GM12878 (cell line): ENCODE data around the gene ITPRIP. TPM values are rescaled to one million over a fixed set of nuclear protein-coding genes. Genes with fewer than 3 reads are reported as not detected.

Experiments used
- ATAC-seq: fragments of 200-7000 bp; cut with Tn5 transposase; 3 replicates; pipeline ENCODE4 v1.9.1; 2020; ENCODE audit warnings: mild to moderate bottlenecking, moderate library complexity
- BruUV-seq: library from RNA; stranded (reverse); fragments of 400-500 nt; replicated peaks from 2 replicates; lab custom pipeline; 2021; lab: Mats Ljungman, UMichigan
- CTCF ChIA-PET: fragments of 300-600 bp; sonication (Branson Sonifier 250); formaldehyde crosslinking; extraction: SDS; loops from one replicate; lab custom pipeline; 2021; ENCODE audit warnings: inconsistent platforms; lab: Yijun Ruan, JAX
- POLR2A ChIA-PET: fragments of 350-600 bp; formaldehyde crosslinking; extraction: SDS; loops from one replicate; lab custom pipeline; 2021; ENCODE audit warnings: inconsistent platforms; lab: Charles Lee
- RAD21 ChIA-PET: fragments of 300-600 bp; sonication (Branson Sonifier 250); formaldehyde crosslinking; loops from one replicate; lab custom pipeline; 2023; ENCODE audit warnings: antibody characterized with exemption; ENCODE audit not compliant: unreplicated experiment; lab: Charles Lee
- SMC1A ChIA-PET: fragments of 300-600 bp; sonication (Branson Sonifier 250); formaldehyde crosslinking; loops from one replicate; lab custom pipeline; 2023; ENCODE audit not compliant: unreplicated experiment, uncharacterized antibody; lab: Charles Lee
- DNase-seq: peaks from one replicate; pipeline ENCODE4 v3.0.0-alpha.2; 2011; ENCODE audit warnings: low read depth, low spot score
- FAIRE-seq: peaks from 3 replicates; lab custom pipeline; 2011; peaks lifted over from hg19 to GRCh38; lab: Jason Lieb, UNC
- H2AFZ ChIP-seq: 2 replicates; pipeline ENCODE4 v1.6.0; 2011; ENCODE audit warnings: low read depth, low read length, control low read depth; ENCODE audit not compliant: control insufficient read depth
- H3K27ac ChIP-seq: 2 replicates; pipeline ENCODE4 v1.5.1; 2011; ENCODE audit warnings: control low read depth; ENCODE audit not compliant: control insufficient read depth, insufficient read depth
- H3K27me3 ChIP-seq, 2 experiments: replicated peaks in 1 of 2; 2 replicates each; pipeline versions ENCODE4 v1.6.0 to v1.6.1; 2011; ENCODE audit warnings: low read length in 1 of 2; ENCODE audit not compliant: control insufficient read depth in 2 of 2, insufficient read depth in 2 of 2
- H3K36me3 ChIP-seq, 2 experiments: 2 replicates each; pipeline ENCODE4 v1.5.1; 2011; ENCODE audit warnings: low read length in 1 of 2; ENCODE audit not compliant: control insufficient read depth in 2 of 2, insufficient read depth in 2 of 2
- H3K4me1 ChIP-seq: 2 replicates; pipeline ENCODE4 v1.6.1; 2011; ENCODE audit warnings: mild to moderate bottlenecking, low read length, moderate library complexity, mixed read lengths; ENCODE audit not compliant: control insufficient read depth, insufficient read depth
- H3K4me2 ChIP-seq: 2 replicates; pipeline ENCODE4 v1.6.0; 2011; ENCODE audit warnings: control low read depth; ENCODE audit not compliant: control insufficient read depth, insufficient read depth
- H3K4me3 ChIP-seq: fragments of 200-600 bp; sonication (generic); 2 replicates; pipeline ENCODE4 v1.5.1; 2016
- H3K79me2 ChIP-seq: 2 replicates; pipeline ENCODE4 v1.6.0; 2011; ENCODE audit warnings: low read length; ENCODE audit not compliant: control insufficient read depth, insufficient read depth
- H3K9ac ChIP-seq: 2 replicates; pipeline ENCODE4 v1.8.0; 2011; ENCODE audit warnings: low read length, control low read depth, mixed read lengths; ENCODE audit not compliant: control insufficient read depth, insufficient read depth
- H3K9me3 ChIP-seq: replicated peaks from 3 replicates; pipeline ENCODE4 v1.5.1; 2011; ENCODE audit warnings: mild to moderate bottlenecking, low read length; ENCODE audit not compliant: control insufficient read depth, insufficient read depth
- H4K20me1 ChIP-seq: 2 replicates; pipeline ENCODE4 v1.6.0; 2011; ENCODE audit not compliant: control insufficient read depth, insufficient read depth
- BRCA1 ChIP-seq: IDR thresholded peaks from 2 replicates; pipeline ENCODE4 v1.6.1; 2011; ENCODE audit warnings: low read depth, low read length, improper control_type of control experiment
- CREM ChIP-seq: IDR thresholded peaks from 2 replicates; pipeline ENCODE4 v1.6.1; 2014; ENCODE audit warnings: antibody characterized with exemption, low read depth
- EED ChIP-seq: sonication (generic); IDR thresholded peaks from 2 replicates; pipeline ENCODE4 v1.6.1; 2016; ENCODE audit warnings: antibody characterized with exemption, low read depth
- HDAC2 ChIP-seq: fragments of 200-600 bp; sonication (generic); IDR thresholded peaks from 2 replicates; pipeline ENCODE4 v1.6.1; 2017
- IRF4 ChIP-seq: IDR thresholded peaks from 2 replicates; pipeline ENCODE4 v1.6.1; 2011; ENCODE audit warnings: low read depth, low read length
- MYC ChIP-seq: IDR thresholded peaks from 2 replicates; pipeline ENCODE4 v1.6.1; 2011; ENCODE audit warnings: mild to moderate bottlenecking, low read length, moderate library complexity, inconsistent platforms; ENCODE audit not compliant: insufficient read depth, insufficient replicate concordance, insufficient read length, severe bottlenecking
- SIN3A ChIP-seq: IDR thresholded peaks from 2 replicates; pipeline ENCODE4 v1.6.1; 2012; ENCODE audit warnings: low read depth, low read length, improper control_type of control experiment
- SREBF2 ChIP-seq: IDR thresholded peaks from 2 replicates; pipeline ENCODE4 v1.6.1; 2012; ENCODE audit warnings: mild to moderate bottlenecking, low read length
- TCF3 ChIP-seq: IDR thresholded peaks from 2 replicates; pipeline ENCODE4 v1.6.1; 2012; ENCODE audit warnings: low read depth, mild to moderate bottlenecking, low read length, borderline replicate concordance; ENCODE audit not compliant: insufficient read depth
- WRNIP1 ChIP-seq: IDR thresholded peaks from 2 replicates; pipeline ENCODE4 v1.6.1; 2011; ENCODE audit warnings: low read depth, low read length, improper control_type of control experiment, borderline replicate concordance
- ZNF24 ChIP-seq: fragments of 450-650 bp; IDR thresholded peaks from 2 replicates; pipeline ENCODE4 v1.6.1; 2017; ENCODE audit warnings: antibody characterized with exemption, mild to moderate bottlenecking
- WGBS: methylation state at CpG from one replicate; pipeline ENCODE4 v1.1.6; 2016; ENCODE audit warnings: low lambda C conversion rate; ENCODE audit not compliant: insufficient replicate concordance, insufficient coverage; ENCODE audit errors: missing lambda C conversion rate; 5-methylcytosine and 5-hydroxymethylcytosine counted together
- in situ Hi-C: fragments of 300-500 bp; cut with MboI; formaldehyde crosslinking; loops from 9 replicates; pipeline ENCODE4 v1.14.3; 2018; ENCODE audit warnings: mixed read lengths
- intact Hi-C: fragments of 100-400 bp; cut with micrococcal nuclease; formaldehyde crosslinking; loops from one replicate; pipeline ENCODE4 v1.14.2; 2022; ENCODE audit not compliant: unreplicated experiment
- polyA plus RNA-seq, 11 experiments: library from polyadenylated mRNA; depleted of rRNA in 4 of 11; unstranded in 6 of 11; stranded (reverse) in 5 of 11; fragments of >200 nt; fragmentation: Nextera tagmentation in 4 of 11; fragmentation: Illumina TruSeq in 1 of 11; extraction: Ambion mirVana in 4 of 11; extraction: Trizol in 1 of 11; gene quantifications; 1 replicate in 1 of 11; 2 replicates in 10 of 11; pipeline versions ENCODE4 v1.2.1 to v1.2.3, GENCODE V29; 2011 to 2016; ENCODE audit warnings: inconsistent platforms in 2 of 11, missing spikeins in 2 of 11, low read depth in 1 of 11
- total RNA-seq, 4 experiments: library from RNA; depleted of rRNA in 3 of 4; stranded (reverse); fragments of >200 nt in 3 of 4; fragmentation: Illumina TruSeq in 1 of 4; extraction: Trizol in 1 of 4; gene quantifications; 2 replicates each; pipeline versions ENCODE4 v1.2.1 to v1.2.3, GENCODE V29; 2013 to 2021
- TF ChIP-seq, protein P1 (sequence below): IDR thresholded peaks from 2 replicates; pipeline ENCODE4 v1.6.1; 2012; ENCODE audit warnings: low read depth, low read length, improper control_type of control experiment
- TF ChIP-seq, protein P2 (sequence below): fragments of 450-650 bp; IDR thresholded peaks from 2 replicates; pipeline ENCODE4 v1.6.1; 2017; ENCODE audit warnings: mild to moderate bottlenecking, low read depth, inconsistent platforms; ENCODE audit not compliant: poor library complexity, severe bottlenecking

ITPRIP gene
- total and polyA plus RNA-seq, 10 of the 15 experiments (the other 5 are each of a cell fraction or from before 2014, with no cell fraction given), result 0.82 to 10.4 (median 5.9) TPM

- WGBS, result 36% methylated on average over 7 of the region's 7 CpGs
- Histone ChIP-seq H2AFZ (no peak overlapping the region), H3K27ac (no peak overlapping the region; the same call in 1 of the 2 replicates), H3K9me3 (no peaks in the 10 kb centered on the region), H3K4me2 (peak overlapping the region; percentile 12; the same call in 1 of the 2 replicates), H3K36me3 (peaks cover 4 to 10% of the 10 kb centered on the region in 2 experiments; a peak in 3 of 4 replicates), H3K4me3 (no peak overlapping the region; the same call in 1 of the 2 replicates), H3K9ac (no peak overlapping the region), H3K4me1 (peaks cover 30% of the 10 kb centered on the region), H4K20me1 (0 out of 2 replicates have a peak, but pooled peaks cover 8% of the 10 kb centered on the region), H3K79me2 (peaks cover 22% of the 10 kb centered on the region), H3K27me3 (no peaks in the 10 kb centered on the region)
- no peak for TF ChIP-seq IRF4
- no peak for TF ChIP-seq MYC
- no peak for TF ChIP-seq SREBF2
- TF ChIP-seq, protein P1, sequence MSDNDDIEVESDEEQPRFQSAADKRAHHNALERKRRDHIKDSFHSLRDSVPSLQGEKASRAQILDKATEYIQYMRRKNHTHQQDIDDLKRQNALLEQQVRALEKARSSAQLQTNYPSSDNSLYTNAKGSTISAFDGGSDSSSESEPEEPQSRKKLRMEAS, result no peak
- no peak for TF ChIP-seq TCF3
- no peak for TF ChIP-seq HDAC2
- TF ChIP-seq WRNIP1, result no peak
- TF ChIP-seq ZNF24, result no peak
- TF ChIP-seq CREM, result no peak
- no peak for TF ChIP-seq BRCA1
- no peak for TF ChIP-seq EED
- no peak for TF ChIP-seq SIN3A
- TF ChIP-seq, protein P2, sequence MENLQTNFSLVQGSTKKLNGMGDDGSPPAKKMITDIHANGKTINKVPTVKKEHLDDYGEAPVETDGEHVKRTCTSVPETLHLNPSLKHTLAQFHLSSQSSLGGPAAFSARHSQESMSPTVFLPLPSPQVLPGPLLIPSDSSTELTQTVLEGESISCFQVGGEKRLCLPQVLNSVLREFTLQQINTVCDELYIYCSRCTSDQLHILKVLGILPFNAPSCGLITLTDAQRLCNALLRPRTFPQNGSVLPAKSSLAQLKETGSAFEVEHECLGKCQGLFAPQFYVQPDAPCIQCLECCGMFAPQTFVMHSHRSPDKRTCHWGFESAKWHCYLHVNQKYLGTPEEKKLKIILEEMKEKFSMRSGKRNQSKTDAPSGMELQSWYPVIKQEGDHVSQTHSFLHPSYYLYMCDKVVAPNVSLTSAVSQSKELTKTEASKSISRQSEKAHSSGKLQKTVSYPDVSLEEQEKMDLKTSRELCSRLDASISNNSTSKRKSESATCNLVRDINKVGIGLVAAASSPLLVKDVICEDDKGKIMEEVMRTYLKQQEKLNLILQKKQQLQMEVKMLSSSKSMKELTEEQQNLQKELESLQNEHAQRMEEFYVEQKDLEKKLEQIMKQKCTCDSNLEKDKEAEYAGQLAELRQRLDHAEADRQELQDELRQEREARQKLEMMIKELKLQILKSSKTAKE, result no peak
- no TSS peak for BruUV-seq
- intact Hi-C loops (no loop called here), in situ Hi-C loops (no loop called here)
- ChIA-PET CTCF (interaction anchor here (1.0 to 3.2 kb wide), 6 partner anchors 16 to 47 kb away, joined by 3 to 23 read pairs (median 5); partner anchors contain the start of genes CFAP58 and ITPRIP), RAD21 (interaction anchor here (0.8 to 1.2 kb wide), 3 partner anchors 16 to 29 kb away, joined by 3 to 5 read pairs (median 4); partner anchors contain the start of gene ITPRIP), POLR2A (interaction anchor here (1.0 to 1.4 kb wide), 3 partner anchors 11 to 18 kb away, joined by 3 to 4 read pairs (median 3); no protein-coding TSS in a partner anchor), SMC1A (interaction anchor here (0.7 to 3.3 kb wide), 7 partner anchors 14 to 49 kb away, joined by 3 to 13 read pairs (median 5); partner anchors contain the start of gene ITPRIP)
- no peak for DNase-seq
- FAIRE-seq, result no peak
- ATAC-seq, result peak; percentile 66
Measured at GRCh38 chr10:104322416-104322782, 15.9 kb downstream of the ITPRIP start.
